ENCODE results near the gene TRMT61A. TPM values are rescaled to one million over a fixed set of nuclear protein-coding genes. Genes with fewer than 3 reads are reported as not detected.
A peak's percentile ranks its signal among the peaks of the same experiment; 100 is the strongest.

Gene TRMT61A
- total RNA-seq, 1 donor from 2014 or later = 13.8 TPM

DNA sequence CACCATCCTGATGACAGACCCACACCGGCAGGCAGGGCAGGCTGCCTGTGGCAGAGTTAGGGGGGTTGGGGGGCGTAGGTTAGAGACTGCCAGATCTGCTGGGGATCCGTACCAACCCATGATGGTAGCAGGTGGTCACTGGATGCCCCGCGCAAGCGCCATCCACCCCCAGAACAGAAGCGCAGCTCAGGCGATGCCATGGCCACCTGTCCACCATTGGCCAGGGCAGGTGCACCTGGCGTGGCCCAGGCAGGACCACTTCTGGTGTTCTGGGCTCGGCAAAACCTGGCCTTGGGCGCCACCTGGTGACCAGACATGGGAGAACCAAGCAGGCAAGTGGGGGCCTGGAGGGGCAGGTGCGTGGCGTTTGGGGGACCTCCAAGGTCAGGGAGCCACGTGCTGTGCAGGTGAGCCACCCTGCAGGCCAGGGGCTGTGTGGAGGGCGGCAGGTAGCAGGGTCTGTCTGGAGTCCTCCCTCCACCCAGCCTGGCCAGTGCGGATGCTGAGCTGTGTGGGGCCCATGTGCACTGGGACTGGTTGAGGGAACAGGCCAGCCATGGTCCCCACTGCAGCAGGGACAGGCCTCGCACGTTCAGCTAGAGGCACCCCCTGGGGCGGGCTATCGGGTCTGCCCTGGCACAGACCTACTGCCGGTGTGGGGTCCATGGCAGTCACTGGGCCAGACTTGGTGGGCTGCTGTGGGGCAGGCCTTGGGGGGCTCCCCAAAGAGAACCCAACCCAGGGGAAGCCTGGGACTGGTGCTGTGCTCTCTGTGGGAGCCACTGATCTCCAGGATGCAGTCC, 17.9 kb downstream of the TRMT61A start:
- no peak for DNase-seq (ENCODE audit: low read depth)

GRCh38 chr14:103547455-103547940, 18.5 kb downstream of the TRMT61A start:
- no peak for DNase-seq (ENCODE audit: low read depth)

- no peak for DNase-seq (ENCODE audit: low read depth)
Observed at GRCh38 chr14:103547941-103548462, 19.0 kb downstream of the TRMT61A start.

DNA sequence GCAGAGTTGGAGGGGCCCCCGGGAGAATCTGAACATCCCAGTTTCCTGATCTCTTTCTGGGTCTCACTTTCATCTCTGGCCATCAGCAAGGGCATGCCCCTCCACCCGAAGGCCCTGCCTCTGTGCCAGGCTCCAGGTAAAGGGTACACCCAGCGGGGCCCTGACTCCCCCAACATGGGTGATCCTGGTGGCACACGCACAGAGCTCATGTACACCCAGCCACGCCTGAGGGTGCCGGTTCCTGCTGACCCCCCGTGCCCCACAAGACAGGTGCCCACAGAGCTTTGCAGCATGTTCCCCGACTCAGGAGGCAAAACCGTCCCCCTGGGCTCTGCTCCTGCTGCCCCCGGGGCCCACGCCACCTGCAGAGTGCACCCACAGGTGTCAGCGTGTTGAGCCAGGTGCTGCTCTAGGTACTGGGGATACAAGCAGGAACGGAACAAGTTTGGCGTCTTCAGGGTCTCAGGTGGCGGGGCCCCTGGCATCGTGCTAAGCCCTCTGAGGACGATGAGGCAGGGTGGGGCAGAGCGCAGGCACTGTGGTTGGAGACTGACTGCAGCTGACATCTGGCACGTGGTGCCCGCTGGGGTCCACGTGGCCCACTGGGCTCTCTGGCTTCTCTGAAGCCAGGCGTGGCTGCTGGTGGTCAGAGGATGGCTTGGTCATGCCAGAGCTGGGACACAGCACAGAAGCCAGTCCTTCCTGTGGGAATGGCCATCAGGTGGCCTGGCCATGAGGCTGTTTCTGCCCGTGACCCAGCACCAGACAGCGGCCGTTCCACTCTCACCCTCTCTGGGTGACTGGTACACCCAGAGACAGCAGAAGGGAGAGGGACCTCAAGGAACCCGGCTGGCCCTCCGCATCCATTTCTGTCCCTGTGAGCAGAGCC, 19.7 kb downstream of the TRMT61A start:
- no peak for DNase-seq (ENCODE audit: low read depth)

- no peak for DNase-seq (ENCODE audit: low read depth)
Observed at GRCh38 chr14:103549361-103550311, 20.6 kb downstream of the TRMT61A start.

DNA sequence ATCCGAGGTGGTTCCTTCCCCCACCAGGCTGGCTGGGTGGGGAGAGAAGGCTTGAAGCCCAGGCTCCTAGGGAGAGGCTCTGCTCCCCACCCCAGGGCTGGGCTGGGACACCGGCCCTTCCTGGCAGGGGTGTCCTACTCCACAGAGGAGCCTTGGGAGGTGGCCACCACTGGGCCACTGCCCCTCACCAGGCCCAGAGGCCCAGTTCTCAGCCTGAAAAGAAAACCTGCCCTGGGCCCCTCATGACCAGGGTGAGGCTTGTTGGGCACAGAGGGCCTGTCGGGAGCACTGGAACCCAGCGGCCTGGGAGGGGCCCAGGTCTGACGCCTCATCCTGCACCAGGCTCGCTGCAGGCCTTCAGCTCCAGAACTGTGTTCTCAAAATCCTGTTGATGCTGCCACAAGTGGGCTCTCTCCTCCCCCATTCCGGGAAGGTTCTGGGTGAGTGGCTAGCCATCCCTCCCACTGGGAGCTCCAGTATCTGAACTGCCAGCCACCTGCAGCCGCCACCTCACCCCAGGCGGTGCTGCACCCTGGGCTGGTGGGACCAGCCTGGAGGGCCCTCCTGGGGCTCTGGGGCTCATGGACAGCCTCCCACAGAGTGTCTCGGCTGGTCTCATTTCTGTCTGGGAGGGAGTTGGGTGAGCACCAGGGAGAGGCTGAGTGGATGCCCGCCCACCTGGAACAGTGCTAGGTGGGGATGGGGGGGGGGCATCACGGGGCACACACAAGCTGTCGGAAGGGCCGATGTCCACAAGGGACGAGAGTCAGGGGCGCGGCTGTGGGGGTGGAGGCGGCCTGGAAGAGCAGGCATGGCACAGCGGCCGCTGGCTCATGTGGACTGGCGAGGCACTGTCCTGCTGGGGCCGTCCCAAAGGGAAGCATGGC, 21.7 kb downstream of the TRMT61A start:
- peak; percentile 83 for DNase-seq (ENCODE audit: low read depth)

- peak; percentile 60 for DNase-seq (ENCODE audit: low read depth)
Observed at GRCh38 chr14:103551338-103551762, 22.4 kb downstream of the TRMT61A start.

DNA sequence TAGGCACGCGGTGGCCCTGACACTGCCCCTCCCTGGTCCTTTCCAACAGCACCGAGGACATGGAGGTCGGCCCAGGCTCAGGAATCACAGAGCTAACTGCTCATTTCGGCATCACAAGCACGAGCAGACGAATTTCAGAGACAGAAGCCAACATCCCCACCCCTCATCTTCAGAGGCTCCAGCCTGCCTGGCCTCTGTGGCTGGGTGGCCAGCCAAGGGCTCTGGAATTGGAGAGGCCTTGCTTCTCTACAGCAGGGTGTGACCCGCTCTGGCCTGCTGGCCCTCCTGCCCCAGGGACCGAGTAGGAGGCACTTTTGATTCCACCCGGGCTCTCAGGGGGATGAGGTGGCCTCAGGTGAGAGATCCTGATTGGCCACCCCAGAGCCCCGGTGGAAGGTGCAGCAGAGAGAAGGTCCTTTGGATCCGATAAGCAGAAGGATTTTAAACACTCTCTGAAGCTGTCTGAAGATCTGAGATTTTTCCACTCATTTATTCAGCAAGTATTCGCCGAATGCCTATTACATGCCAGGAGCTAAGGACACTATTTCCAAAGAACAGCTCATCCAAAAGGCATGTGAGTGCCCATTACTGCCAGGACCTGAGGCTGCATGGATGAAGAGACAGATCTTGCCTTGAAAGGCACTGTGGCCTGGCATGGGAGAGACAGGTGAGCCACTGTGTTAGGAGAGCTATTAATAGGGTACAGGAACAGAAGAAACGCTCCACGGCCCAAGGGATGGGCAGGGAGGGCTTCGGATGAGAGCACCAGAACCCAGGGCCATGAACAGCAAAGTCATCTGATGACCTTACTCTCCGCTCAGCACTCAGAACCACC, 23.2 kb downstream of the TRMT61A start:
- peak; percentile 97 for DNase-seq (ENCODE audit: low read depth)

DNA sequence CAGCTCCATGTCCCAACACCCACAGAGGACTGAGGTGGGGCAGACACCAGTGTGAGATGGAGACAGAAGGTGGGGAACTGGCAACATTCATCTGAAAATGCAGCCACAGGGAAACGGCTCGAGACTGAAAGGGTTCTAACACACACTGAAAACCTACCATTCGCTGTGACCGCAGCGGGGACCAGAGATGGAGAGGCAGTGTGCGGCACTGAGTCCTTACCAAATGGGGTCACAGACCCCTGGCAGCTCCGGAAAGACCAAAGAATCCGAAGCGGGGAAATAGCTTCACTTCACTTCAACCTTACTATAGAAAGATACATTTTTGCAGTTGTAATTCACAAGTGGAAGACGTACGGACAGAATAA, 23.8 kb downstream of the TRMT61A start:
- DNase-seq (ENCODE audit: low read depth) = no peak

DNA sequence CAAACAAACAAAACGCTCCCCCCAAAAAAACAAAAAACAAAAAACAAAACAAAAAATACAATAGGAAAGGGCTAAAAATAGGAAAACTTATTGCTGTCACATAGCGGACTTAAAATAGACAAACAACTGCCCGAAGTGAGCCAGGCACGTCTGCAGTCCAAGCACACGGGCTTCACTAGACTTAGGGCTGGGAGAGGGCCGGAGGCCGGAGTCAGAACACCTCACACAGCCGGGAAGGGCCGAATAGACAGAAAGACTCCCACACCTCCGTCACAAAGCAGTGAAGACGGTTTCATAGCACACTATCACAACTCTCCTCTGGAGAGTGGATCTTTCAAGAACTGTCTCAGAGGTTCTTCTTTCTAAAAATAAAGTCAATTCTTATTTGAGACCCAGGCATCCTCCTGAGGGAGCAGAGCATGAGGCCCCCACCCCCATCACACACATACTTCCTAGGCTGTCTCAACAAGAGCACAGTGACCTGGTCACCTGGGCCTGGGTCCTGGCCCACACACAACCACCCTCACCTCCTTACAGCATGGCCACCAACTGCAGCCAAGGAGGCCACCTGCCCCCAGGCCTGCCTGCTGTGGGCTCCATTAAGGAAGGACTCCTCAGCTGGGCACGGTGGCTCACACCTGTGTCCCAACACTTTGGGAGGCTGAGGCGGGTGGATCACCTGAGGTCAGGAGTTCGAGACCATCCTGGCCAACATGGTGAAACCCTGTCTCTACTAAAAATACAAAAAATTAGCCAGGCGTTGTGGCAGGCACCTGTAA, 26.8 kb downstream of the TRMT61A start:
- no peak for DNase-seq (ENCODE audit: low read depth)

- DNase-seq (ENCODE audit: low read depth) = no peak
Observed at GRCh38 chr14:103556946-103557758, 28.2 kb downstream of the TRMT61A start.

DNA sequence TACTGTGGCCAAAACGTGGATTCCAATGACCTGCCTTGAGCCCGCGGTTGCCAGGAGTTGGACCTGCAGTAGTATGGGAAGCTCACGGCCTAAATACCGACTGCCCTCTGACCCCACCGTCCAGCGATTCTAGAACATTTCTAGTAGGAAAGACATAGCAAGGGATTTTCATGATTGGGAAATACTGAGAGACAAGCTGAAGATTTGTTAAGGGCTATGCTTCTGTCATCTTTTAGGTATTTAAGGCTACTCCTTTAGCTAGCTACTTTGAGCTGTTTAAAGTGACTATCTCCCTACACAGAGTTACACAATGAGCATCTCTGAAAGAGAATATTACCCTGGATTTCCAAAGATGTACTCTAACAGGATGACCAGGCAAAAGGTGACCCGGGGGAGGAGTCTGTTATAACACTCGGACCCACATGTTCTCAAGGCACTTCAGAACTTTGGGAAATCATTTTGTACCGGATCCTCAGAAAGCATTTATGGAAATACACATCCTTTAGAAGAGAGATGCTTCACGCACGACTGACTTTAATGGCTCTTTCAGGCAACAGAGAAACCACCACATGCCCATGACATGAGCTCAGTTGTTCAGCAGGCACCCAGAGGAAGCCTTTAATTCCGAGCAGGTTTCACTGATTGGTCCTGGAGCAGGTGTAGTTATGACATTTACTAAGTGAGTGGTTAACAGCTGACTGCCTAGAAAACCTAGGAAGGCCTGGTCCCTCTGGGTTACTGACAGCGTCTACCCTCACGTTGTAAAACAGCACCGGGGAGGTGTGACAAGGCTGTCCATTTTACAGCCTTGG, 29.3 kb downstream of the TRMT61A start:
- peak; percentile 100 for DNase-seq (ENCODE audit: low read depth)

GRCh38 chr14:103559766-103560165, 30.8 kb downstream of the TRMT61A start:
- no peak for DNase-seq (ENCODE audit: low read depth)

DNA sequence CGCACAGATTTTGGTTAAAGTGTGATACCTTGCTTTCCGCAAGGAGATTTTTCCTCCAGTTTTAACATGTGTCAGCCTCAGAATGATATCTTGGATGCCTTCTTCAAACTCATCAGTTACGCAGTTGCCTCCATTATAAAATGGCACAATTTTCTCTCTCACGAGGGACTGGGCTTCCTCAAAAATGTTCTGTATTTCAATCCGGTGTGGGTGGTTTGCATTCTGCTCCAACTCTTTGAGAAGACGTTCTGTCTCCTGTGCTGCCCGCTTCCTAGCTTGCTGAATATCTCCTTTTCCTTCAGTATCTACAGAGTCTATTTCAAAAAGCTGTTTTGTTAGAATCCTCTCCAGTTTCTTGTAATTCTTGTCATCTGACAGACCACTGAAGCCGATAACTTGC, 31.7 kb downstream of the TRMT61A start:
- DNase-seq (ENCODE audit: low read depth) = no peak

DNA sequence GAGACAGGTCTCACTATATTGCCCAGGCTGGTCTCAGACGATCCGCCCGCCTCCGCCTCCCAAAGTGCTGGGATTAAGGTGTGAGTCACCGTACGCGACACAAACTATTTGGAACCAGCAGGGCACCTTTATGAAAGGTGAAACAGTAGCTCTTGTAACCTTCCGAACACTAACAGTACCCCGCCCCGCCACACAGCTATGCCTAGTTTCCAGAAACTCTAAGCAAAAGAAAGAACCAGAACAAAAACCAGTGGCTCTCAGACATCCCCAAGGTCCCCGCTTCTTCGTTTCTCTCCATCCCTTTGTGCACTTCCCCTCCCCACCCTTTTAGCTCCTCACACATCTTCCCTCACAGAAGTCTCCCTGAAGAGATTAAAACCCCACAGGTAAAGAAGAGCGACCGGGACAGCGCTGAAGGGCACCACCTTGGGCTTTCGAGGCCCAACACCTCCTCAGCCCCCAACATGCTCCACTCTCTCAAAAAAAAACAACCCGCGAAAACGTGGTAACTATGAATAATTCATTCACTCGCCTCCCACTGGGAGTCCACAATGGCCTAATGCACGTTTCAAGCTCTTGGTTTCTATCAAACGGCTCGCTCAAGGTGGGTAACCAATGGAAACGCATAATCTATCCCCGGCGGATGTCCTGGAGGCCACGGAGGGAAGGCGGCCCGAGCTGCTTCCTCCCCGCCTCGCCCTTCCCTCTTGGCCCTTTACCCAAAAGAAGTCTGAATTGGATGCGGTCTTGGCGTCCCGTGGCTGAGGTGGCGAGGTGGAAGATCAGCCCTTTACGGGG, 32.6 kb downstream of the TRMT61A start:
- DNase-seq (ENCODE audit: low read depth) = peak; percentile 33

GRCh38 chr14:103562179-103562428, 33.1 kb downstream of the TRMT61A start:
- no peak for DNase-seq (ENCODE audit: low read depth)
